ENCODE measurements around the gene RAB11FIP3.

Gene RAB11FIP3

GRCh38 chr16:513950-514349 lies 88.5 kb downstream of the RAB11FIP3 start:
- TF ChIP-seq USF1 (IDR thresholded peaks at IDR 0.05) (no peak), TAF1 (IDR thresholded peaks at IDR 0.05; ENCODE audit: low read depth) (no peak), TCF12 (IDR thresholded peaks at IDR 0.05; ENCODE audit: low read depth) (no peak), EGR1 (IDR thresholded peaks at IDR 0.05) (no peak), RAD21 (IDR thresholded peaks at IDR 0.05; ENCODE audit: low read depth) (no peak), CEBPB (IDR thresholded peaks at IDR 0.05) (no peak), CREB1 (IDR thresholded peaks at IDR 0.05; ENCODE audit: low read depth) (no peak), TEAD4 (IDR thresholded peaks at IDR 0.05) (no peak)

- TF ChIP-seq USF1 (IDR thresholded peaks at IDR 0.05), result no peak
- no peak for TF ChIP-seq EGR1 (IDR thresholded peaks at IDR 0.05)
- no peak for TF ChIP-seq NFIC (IDR thresholded peaks at IDR 0.05)
- no peak for TF ChIP-seq RAD21 (IDR thresholded peaks at IDR 0.05; ENCODE audit: low read depth)
- TF ChIP-seq MAX (IDR thresholded peaks at IDR 0.05), result no peak
- TF ChIP-seq REST (IDR thresholded peaks at IDR 0.05; ENCODE audit: low read depth), result no peak
- TF ChIP-seq YY1 (IDR thresholded peaks at IDR 0.05; ENCODE audit: low read depth), result no peak
- no peak for TF ChIP-seq EP300 (IDR thresholded peaks at IDR 0.05; ENCODE audit: borderline replicate concordance)
- no peak for TF ChIP-seq TEAD4 (IDR thresholded peaks at IDR 0.05)
- TF ChIP-seq ZBTB7A (IDR thresholded peaks at IDR 0.05; ENCODE audit: low read depth), result no peak
- TF ChIP-seq TCF12 (IDR thresholded peaks at IDR 0.05; ENCODE audit: low read depth), result no peak
- no peak for TF ChIP-seq FOXM1 (IDR thresholded peaks at IDR 0.05; ENCODE audit: borderline replicate concordance, low read depth)
- no peak for TF ChIP-seq CEBPB (IDR thresholded peaks at IDR 0.05)
- TF ChIP-seq CREB1 (IDR thresholded peaks at IDR 0.05; ENCODE audit: low read depth), result no peak
Observed at GRCh38 chr16:515175-515938, 89.9 kb downstream of the RAB11FIP3 start.

- TF ChIP-seq USF1 (IDR thresholded peaks at IDR 0.05) (no peak), EP300 (IDR thresholded peaks at IDR 0.05; ENCODE audit: borderline replicate concordance) (no peak), ZBTB7A (IDR thresholded peaks at IDR 0.05; ENCODE audit: low read depth) (no peak), TAF1 (IDR thresholded peaks at IDR 0.05; ENCODE audit: low read depth) (no peak), RAD21 (IDR thresholded peaks at IDR 0.05; ENCODE audit: low read depth) (no peak), NFIC (IDR thresholded peaks at IDR 0.05) (no peak), YY1 (IDR thresholded peaks at IDR 0.05; ENCODE audit: low read depth) (no peak), REST (IDR thresholded peaks at IDR 0.05; ENCODE audit: low read depth) (no peak), TEAD4 (IDR thresholded peaks at IDR 0.05) (no peak), FOXM1 (IDR thresholded peaks at IDR 0.05; ENCODE audit: borderline replicate concordance, low read depth) (no peak), TCF12 (IDR thresholded peaks at IDR 0.05; ENCODE audit: low read depth) (no peak), CREB1 (IDR thresholded peaks at IDR 0.05; ENCODE audit: low read depth) (no peak), MAX (IDR thresholded peaks at IDR 0.05) (no peak)
Observed at GRCh38 chr16:515939-516226, 90.4 kb downstream of the RAB11FIP3 start.

- no peak for TF ChIP-seq EP300 (IDR thresholded peaks at IDR 0.05; ENCODE audit: borderline replicate concordance)
- TF ChIP-seq CREB1 (IDR thresholded peaks at IDR 0.05; ENCODE audit: low read depth), result no peak
- TF ChIP-seq USF1 (IDR thresholded peaks at IDR 0.05), result no peak
- TF ChIP-seq TEAD4 (IDR thresholded peaks at IDR 0.05), result no peak
- TF ChIP-seq ZBTB7A (IDR thresholded peaks at IDR 0.05; ENCODE audit: low read depth), result no peak
- no peak for TF ChIP-seq CEBPB (IDR thresholded peaks at IDR 0.05)
- no peak for TF ChIP-seq NFIC (IDR thresholded peaks at IDR 0.05)
- TF ChIP-seq REST (IDR thresholded peaks at IDR 0.05; ENCODE audit: low read depth), result no peak
- TF ChIP-seq EGR1 (IDR thresholded peaks at IDR 0.05), result no peak
- TF ChIP-seq RAD21 (IDR thresholded peaks at IDR 0.05; ENCODE audit: low read depth), result no peak
- TF ChIP-seq TAF1 (IDR thresholded peaks at IDR 0.05; ENCODE audit: low read depth), result no peak
- TF ChIP-seq MAX (IDR thresholded peaks at IDR 0.05), result no peak
- TF ChIP-seq YY1 (IDR thresholded peaks at IDR 0.05; ENCODE audit: low read depth), result no peak
- no peak for TF ChIP-seq TCF12 (IDR thresholded peaks at IDR 0.05; ENCODE audit: low read depth)
- no peak for TF ChIP-seq FOXM1 (IDR thresholded peaks at IDR 0.05; ENCODE audit: borderline replicate concordance, low read depth)
Observed at GRCh38 chr16:516301-516700, 90.9 kb downstream of the RAB11FIP3 start.
